HAP-1 (cell line): ENCODE data around the gene SARM1.

ENCODE experiments used
- DNase-seq, 2 experiments: peaks; one replicate each; pipeline ENCODE4 v3.0.0-alpha.2; 2016 to 2020; ENCODE audit warnings: low spot score in 2 of 2
- H3K27me3 ChIP-seq: fragments of 250-450 bp; sonication (Bioruptor Pico); 2 replicates; pipeline ENCODE4 v1.5.1; 2020; ENCODE audit warnings: low read depth, mild to moderate bottlenecking, moderate library complexity
- H3K36me3 ChIP-seq: fragments of 250-450 bp; sonication (Bioruptor Pico); replicated peaks from 2 replicates; pipeline ENCODE4 v1.5.1; 2020; ENCODE audit warnings: mild to moderate bottlenecking
- H3K4me1 ChIP-seq: fragments of 250-450 bp; sonication (Bioruptor Pico); 2 replicates; pipeline ENCODE4 v1.5.1; 2020; ENCODE audit warnings: mild to moderate bottlenecking
- H3K4me3 ChIP-seq: fragments of 250-450 bp; sonication (Bioruptor Pico); 2 replicates; pipeline ENCODE4 v1.5.1; 2020; ENCODE audit warnings: mild to moderate bottlenecking, moderate library complexity
- H3K9me3 ChIP-seq: fragments of 250-450 bp; sonication (Bioruptor Pico); 2 replicates; pipeline ENCODE4 v1.5.1; 2020; ENCODE audit warnings: mild to moderate bottlenecking, moderate library complexity
- in situ Hi-C: fragments of 300-500 bp; cut with MboI; formaldehyde crosslinking; loops from 3 replicates; pipeline ENCODE4 v1.14.3; 2020; ENCODE audit warnings: low sequenced_read_pairs, inconsistent platforms, mixed read lengths

Gene SARM1

DNA sequence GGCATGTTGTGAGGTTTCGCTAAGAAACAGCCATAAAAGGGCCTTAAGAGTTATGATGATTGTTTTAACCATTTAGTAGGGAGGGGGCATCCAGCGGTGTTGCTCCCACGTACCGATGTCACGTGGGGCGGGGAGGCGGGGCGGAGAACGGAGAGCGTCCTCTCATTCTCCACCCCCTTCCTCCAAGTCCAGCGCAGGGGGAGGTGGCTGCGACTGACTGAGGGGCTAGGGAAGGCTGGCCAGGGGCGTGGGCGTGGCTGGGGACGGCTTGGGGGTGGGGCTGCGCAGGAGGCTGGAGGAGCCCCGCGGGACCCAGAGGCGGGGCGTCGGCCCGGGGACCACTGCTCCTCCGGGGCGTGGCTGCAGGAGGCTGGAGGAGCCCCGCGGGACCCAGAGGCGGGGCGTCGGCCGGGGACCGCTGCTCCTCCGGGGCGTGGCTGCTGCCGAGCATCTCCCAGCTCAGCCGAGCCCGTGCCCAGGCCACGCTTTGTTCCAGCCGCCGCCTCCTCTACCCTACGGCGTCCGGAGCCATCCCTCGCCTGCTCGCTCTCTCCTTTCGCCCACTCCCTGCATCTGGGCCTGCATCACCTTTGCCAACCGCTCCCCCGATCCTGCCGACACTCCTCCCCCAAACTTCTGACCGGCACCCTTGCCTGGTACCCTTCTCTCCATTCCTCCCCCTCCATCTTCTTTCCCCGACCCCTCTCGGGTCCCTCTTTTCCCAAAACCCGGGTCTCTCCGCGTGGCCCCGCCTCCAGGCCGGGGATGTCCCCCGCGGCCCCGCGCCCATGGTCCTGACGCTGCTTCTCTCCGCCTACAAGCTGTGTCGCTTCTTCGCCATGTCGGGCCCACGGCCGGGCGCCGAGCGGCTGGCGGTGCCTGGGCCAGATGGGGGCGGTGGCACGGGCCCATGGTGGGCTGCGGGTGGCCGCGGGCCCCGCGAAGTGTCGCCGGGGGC, at the start of gene SARM1:
SARM1 (plus strand) TSS at position 450 of the 958 bp plus-strand sequence; CDS start at position 789, 339 bp downstream.
- H3K9me3 ChIP-seq = no peaks in the 10 kb centered on the region
- peak within 1 kb of the TSS; percentile 45 for H3K4me3 ChIP-seq
- H3K36me3 ChIP-seq = no peaks in the 10 kb centered on the region
- H3K27me3 ChIP-seq = no peaks in the 10 kb centered on the region
- no peaks in the 10 kb centered on the region; the same call in 1 of the 2 replicates for H3K4me1 ChIP-seq
- DNase-seq = peak; percentile 88 to 99
- in situ Hi-C loops = no loop called here

DNA sequence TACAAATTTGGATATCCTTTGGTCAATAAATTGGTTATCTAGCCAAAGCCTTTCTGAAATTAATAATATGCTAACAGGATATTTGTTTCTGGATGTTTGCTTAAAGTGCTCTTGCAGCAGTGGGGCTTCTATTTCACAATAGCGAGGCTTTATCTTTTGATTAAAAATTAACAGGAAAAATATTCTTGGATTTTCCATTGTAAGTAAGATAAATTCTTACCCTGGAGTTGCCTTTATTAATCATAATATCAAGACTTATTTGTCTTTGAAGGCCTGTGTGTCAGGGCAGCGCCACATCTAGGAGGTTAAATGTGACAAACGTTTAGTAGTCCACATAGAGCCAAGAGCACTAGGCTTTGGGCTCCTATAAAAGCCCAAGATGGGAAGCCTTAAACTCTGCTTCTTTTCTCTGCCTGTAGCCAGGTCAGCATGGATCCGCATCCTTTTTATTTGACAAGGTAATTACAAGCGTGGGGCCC, 47.2 kb upstream of the SARM1 start:
- DNase-seq = no peak
- Histone ChIP-seq H3K9me3 (no peaks in the 10 kb centered on the region), H3K27me3 (no peaks in the 10 kb centered on the region), H3K36me3 (peaks cover 54% of the 10 kb centered on the region), H3K4me1 (peaks cover 18% of the 10 kb centered on the region), H3K4me3 (no peak overlapping the region)
- in situ Hi-C loops = loop anchor here (5.0 kb wide), 1 partner anchor 33 kb away; the partner anchor contains the start of gene POLDIP2

- Histone ChIP-seq H3K4me1 (peaks cover 18% of the 10 kb centered on the region), H3K9me3 (no peaks in the 10 kb centered on the region), H3K36me3 (peaks cover 54% of the 10 kb centered on the region), H3K4me3 (no peak overlapping the region), H3K27me3 (no peaks in the 10 kb centered on the region)
- in situ Hi-C loops = loop anchor here (5.0 kb wide), 1 partner anchor 33 kb away; the partner anchor contains the start of gene POLDIP2
- DNase-seq = no peak
Measured at GRCh38 chr17:28324781-28325180, 46.7 kb upstream of the SARM1 start.

DNA sequence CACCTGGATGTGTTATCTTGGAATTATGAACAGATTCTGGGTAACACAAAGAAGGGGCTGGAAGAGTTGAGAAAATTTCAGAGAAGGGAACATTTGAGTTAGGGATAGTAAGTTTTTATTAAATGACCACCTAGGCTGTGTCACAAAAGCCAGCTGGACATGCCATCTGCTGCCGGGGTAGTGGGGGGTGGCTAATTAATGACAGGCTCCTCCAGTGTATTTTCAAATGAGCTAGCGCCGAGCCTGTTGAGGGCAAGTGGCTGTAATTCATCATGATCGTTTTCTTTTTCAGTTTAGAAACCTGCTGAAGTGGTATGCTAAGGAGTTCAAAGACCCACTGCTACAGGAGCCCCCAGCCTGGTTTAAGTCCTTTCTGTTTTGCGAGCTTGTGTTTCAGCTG, 46.3 kb upstream of the SARM1 start:
- in situ Hi-C loops = no loop called here
- no peak for DNase-seq
- Histone ChIP-seq H3K36me3 (peaks cover 53% of the 10 kb centered on the region), H3K27me3 (no peaks in the 10 kb centered on the region), H3K4me3 (no peak overlapping the region), H3K9me3 (no peaks in the 10 kb centered on the region), H3K4me1 (peaks cover 18% of the 10 kb centered on the region)

- Histone ChIP-seq H3K36me3 (peaks cover 48% of the 10 kb centered on the region), H3K9me3 (no peaks in the 10 kb centered on the region), H3K27me3 (no peaks in the 10 kb centered on the region), H3K4me3 (no peak overlapping the region), H3K4me1 (peaks cover 11% of the 10 kb centered on the region)
- in situ Hi-C loops = no loop called here
- DNase-seq = no peak
Measured at GRCh38 chr17:28326114-28326513, 45.4 kb upstream of the SARM1 start.

DNA sequence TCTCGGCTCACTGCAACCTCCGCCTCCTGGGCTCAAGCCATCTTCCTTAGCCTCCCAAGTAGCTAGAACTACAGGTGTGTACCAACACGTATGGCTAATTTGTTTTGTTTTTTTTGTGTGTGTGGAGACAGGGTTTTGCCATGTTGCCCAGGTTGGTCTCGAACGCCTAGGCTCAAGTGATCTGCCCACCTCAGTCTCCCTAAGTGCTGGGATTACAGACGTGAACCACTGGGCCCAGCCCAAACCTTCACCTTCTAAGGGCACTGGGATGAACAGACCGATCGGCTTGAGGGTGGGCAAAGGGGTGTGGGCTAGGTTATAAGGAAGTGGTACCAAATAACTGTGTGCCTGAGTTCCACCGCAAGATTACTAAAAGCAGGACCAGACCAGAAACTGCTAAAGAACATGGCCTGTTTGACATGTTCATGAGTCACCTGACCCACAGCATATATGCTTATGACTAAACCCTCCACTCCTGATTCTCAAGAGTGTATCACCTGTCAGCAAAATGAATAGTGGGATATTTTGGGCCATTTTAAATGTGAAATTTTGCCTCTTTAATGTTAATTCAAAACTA, 44.4 kb upstream of the SARM1 start:
- 0 out of 2 replicates have a peak, but pooled peaks cover 4% of the 10 kb centered on the region for H3K4me1 ChIP-seq
- in situ Hi-C loops = no loop called here
- H3K9me3 ChIP-seq = no peaks in the 10 kb centered on the region
- H3K4me3 ChIP-seq = no peak overlapping the region
- H3K27me3 ChIP-seq = no peaks in the 10 kb centered on the region
- no peak for DNase-seq
- peaks cover 48% of the 10 kb centered on the region for H3K36me3 ChIP-seq

- Histone ChIP-seq H3K27me3 (no peaks in the 10 kb centered on the region), H3K36me3 (peaks cover 46% of the 10 kb centered on the region), H3K4me1 (0 out of 2 replicates have a peak, but pooled peaks cover 2% of the 10 kb centered on the region), H3K4me3 (no peak overlapping the region), H3K9me3 (no peaks in the 10 kb centered on the region)
- DNase-seq = no peak
- in situ Hi-C loops = no loop called here
Measured at GRCh38 chr17:28327709-28328108, 43.8 kb upstream of the SARM1 start.

GRCh38 chr17:28328325-28328724, 43.2 kb upstream of the SARM1 start:
- H3K4me3 ChIP-seq = no peak overlapping the region
- H3K36me3 ChIP-seq = peaks cover 46% of the 10 kb centered on the region
- no peaks in the 10 kb centered on the region for H3K4me1 ChIP-seq
- DNase-seq = no peak
- H3K9me3 ChIP-seq = no peaks in the 10 kb centered on the region
- in situ Hi-C loops = no loop called here
- H3K27me3 ChIP-seq = no peaks in the 10 kb centered on the region

DNA sequence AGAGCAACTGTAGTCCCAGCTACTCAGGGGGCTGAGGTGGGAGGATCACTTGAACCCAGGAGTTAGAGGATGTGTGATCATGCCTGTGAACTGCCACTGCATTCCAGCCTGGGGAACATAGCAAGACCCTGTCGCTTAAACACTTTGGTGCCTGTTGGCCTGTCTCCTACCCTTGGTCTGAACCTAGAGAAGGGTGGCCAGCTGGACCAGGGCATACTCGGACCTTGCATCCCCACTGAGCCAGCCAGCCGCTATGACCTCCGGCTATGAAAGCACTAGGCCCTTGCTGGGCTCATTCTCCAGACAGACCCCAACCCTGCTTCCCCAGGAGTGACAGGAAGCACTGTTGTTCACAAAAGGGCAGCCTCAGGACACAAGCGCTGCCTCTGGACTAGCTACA, 40.8 kb upstream of the SARM1 start:
- no peak for DNase-seq
- peaks cover 6% of the 10 kb centered on the region; the same call in 1 of the 2 replicates for H3K4me1 ChIP-seq
- H3K4me3 ChIP-seq = no peak overlapping the region
- H3K27me3 ChIP-seq = no peaks in the 10 kb centered on the region
- peaks cover 39% of the 10 kb centered on the region for H3K36me3 ChIP-seq
- in situ Hi-C loops = no loop called here
- H3K9me3 ChIP-seq = no peaks in the 10 kb centered on the region

DNA sequence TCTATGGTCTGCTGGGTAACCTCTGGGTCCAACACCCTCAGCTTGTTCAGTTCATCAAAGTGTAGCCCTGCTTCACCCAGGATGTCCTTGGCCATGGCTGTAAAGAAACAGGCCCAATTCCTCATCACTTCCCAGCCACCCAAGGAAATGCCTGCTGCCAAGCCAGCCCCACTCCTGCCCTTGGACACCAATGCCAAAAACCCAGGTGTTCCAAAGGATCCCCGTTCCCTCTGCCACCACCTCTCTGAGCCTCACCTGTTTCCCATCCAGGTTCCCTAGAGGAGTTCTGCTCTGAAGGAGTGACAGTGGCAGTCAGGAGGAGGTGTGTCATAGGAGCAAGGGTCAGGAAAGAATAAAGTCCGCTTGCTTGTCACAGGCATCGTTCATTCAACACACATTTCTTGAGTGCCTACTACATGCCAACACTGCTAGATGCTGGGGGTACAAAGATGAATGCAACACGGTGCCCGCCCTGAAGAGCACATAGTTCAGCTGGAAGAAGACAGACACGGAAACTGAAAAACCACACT, 39.5 kb upstream of the SARM1 start:
- H3K9me3 ChIP-seq = no peaks in the 10 kb centered on the region
- H3K27me3 ChIP-seq = no peaks in the 10 kb centered on the region
- peaks cover 12% of the 10 kb centered on the region for H3K4me1 ChIP-seq
- DNase-seq = peak in 1 of 2 experiments; percentile 8
- H3K4me3 ChIP-seq = no peak overlapping the region
- in situ Hi-C loops = no loop called here
- peaks cover 28% of the 10 kb centered on the region for H3K36me3 ChIP-seq

GRCh38 chr17:28333083-28333746, 38.3 kb upstream of the SARM1 start:
- no peak overlapping the region for H3K4me3 ChIP-seq
- H3K4me1 ChIP-seq = peaks cover 12% of the 10 kb centered on the region
- H3K9me3 ChIP-seq = no peaks in the 10 kb centered on the region
- no peak for DNase-seq
- no peaks in the 10 kb centered on the region for H3K27me3 ChIP-seq
- in situ Hi-C loops = no loop called here
- peaks cover 19% of the 10 kb centered on the region for H3K36me3 ChIP-seq

GRCh38 chr17:28334171-28334570, 37.3 kb upstream of the SARM1 start:
- no peak for DNase-seq
- in situ Hi-C loops = no loop called here
- H3K36me3 ChIP-seq = peaks cover 9% of the 10 kb centered on the region
- peaks cover 12% of the 10 kb centered on the region for H3K4me1 ChIP-seq
- H3K4me3 ChIP-seq = peak overlapping the region; percentile 78
- H3K27me3 ChIP-seq = no peaks in the 10 kb centered on the region
- no peaks in the 10 kb centered on the region for H3K9me3 ChIP-seq

GRCh38 chr17:28334666-28335200, 36.8 kb upstream of the SARM1 start:
- no peaks in the 10 kb centered on the region for H3K27me3 ChIP-seq
- H3K36me3 ChIP-seq = peaks cover 8% of the 10 kb centered on the region; the same call in 1 of the 2 replicates
- no peak for DNase-seq
- H3K9me3 ChIP-seq = no peaks in the 10 kb centered on the region
- H3K4me1 ChIP-seq = peaks cover 12% of the 10 kb centered on the region
- H3K4me3 ChIP-seq = peak overlapping the region; percentile 78
- in situ Hi-C loops = no loop called here
